ENCODE data around the gene G6PC3. TPM values are rescaled to one million over a fixed set of nuclear protein-coding genes. Genes with fewer than 3 reads are reported as not detected.
A peak's percentile ranks its signal among the peaks of the same experiment; 100 is the strongest.

Gene G6PC3
- total and polyA plus RNA-seq, 2 of the 4 experiments (the other 2 are of a cell fraction), result 20.4 to 107 TPM

DNA sequence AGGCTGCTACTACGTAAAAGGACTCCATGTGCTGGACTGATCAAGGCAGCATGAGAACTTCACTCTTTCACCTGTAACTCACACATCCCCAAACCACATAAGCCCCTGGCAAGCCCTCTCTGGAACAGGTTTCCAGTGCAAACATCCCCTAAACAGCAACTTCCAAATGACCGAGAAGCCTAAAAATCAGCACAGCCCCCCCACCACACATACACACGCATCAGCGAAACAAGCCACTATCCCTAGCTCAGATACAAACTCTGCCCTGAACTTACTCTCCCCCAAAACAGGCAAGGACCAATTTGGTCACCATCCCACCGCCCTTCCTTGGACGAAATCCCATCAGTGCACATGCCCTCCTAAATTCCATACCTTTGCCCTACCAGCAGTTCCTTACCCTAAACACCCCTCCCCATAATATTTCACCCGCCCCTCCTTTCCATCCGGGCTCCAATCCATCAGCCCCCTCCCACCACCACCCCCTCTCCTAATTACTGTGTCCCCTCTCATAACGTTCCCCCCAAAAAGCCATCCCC, 4.8 kb upstream of the G6PC3 start:
- H4K5ac ChIP-seq (ENCODE audit: low read depth, low read length), result peak overlapping the region; percentile 31; the same call in 1 of the 2 replicates
- peak overlapping the region; percentile 84 for H2BK5ac ChIP-seq (ENCODE audit: low read depth, low read length, poor library complexity, severe bottlenecking)
- H4K91ac ChIP-seq (ENCODE audit: insufficient read depth, low read depth, low read length), result peak overlapping the region; percentile 59
- peaks cover 5% of the 10 kb centered on the region for H3K4me1 ChIP-seq (ENCODE audit: control insufficient read depth, insufficient read depth, low read length)
- 6% methylated on average over 6 of the region's 9 CpGs; no CpG with 5 or more reads in 1 of the 2 experiments for WGBS, 2 experiments (ENCODE audit: extremely low coverage in 2 of 2, insufficient read length in 1 of 2)
- BruUV-seq (replicated peaks), result no TSS peak
- peak overlapping the region; percentile 79 for H3K56ac ChIP-seq (ENCODE audit: extremely low read depth, insufficient read depth, low read length)
- peak overlapping the region; percentile 95 for H3K9ac ChIP-seq (ENCODE audit: low read depth, low read length)
- peak overlapping the region; percentile 94 for H3K14ac ChIP-seq (replicated peaks; ENCODE audit: low read depth, low read length)
- H3K9me1 ChIP-seq (ENCODE audit: insufficient read depth, low read length), result peaks cover 3% of the 10 kb centered on the region; the same call in 1 of the 2 replicates
- peak overlapping the region; percentile 30 for H3K18ac ChIP-seq (ENCODE audit: low read depth, low read length)
- no peak for TF ChIP-seq USF2 (IDR thresholded peaks at IDR 0.05; ENCODE audit: low read depth, low read length)
- TF ChIP-seq MXI1 (IDR thresholded peaks at IDR 0.05; ENCODE audit: borderline replicate concordance, low read depth, low read length), result 0 out of 2 replicates have a peak, but pooled peaks have one; percentile 31
- H2BK120ac ChIP-seq (ENCODE audit: low read depth, low read length), result no peak overlapping the region
- H3K27ac ChIP-seq (ENCODE audit: insufficient read depth, low read length), result peak overlapping the region; percentile 93
- in situ Hi-C loops (cut with MboI; ENCODE audit: low sequenced_read_pairs) (no loop called here), dilution Hi-C loops (cut with HindIII; ENCODE audit: low sequenced_read_pairs, unreplicated experiment) (no loop called here), intact Hi-C loops (cut with micrococcal nuclease) (loop anchor here (1.0 kb wide), 1 partner anchor 43 kb away; no protein-coding TSS in a partner anchor)
- H3K27me3 ChIP-seq (ENCODE audit: control insufficient read depth, insufficient read depth, low read length), result no peaks in the 10 kb centered on the region
- DNase-seq (no peak), ATAC-seq (ENCODE audit: low read depth) (no peak)
- no peaks in the 10 kb centered on the region for H3K9me3 ChIP-seq (ENCODE audit: control insufficient read depth, insufficient read depth, low read length)
- peaks cover 9 to 36% of the 10 kb centered on the region in 2 experiments for H3K79me1 ChIP-seq (ENCODE audit: low read depth in 1 of 2, low read length in 2 of 2)
- peak overlapping the region; percentile 96 for H3K4me2 ChIP-seq (ENCODE audit: low read depth, low read length)
- peaks cover 44% of the 10 kb centered on the region for H4K20me1 ChIP-seq (ENCODE audit: insufficient read depth, low read length)
- peak overlapping the region; percentile 62 to 79 for H4K8ac ChIP-seq (ENCODE audit: low read depth in 2 of 2, low read length in 2 of 2)
- H3K36me3 ChIP-seq (ENCODE audit: control insufficient read depth, insufficient read depth, low read length), result peaks cover 9% of the 10 kb centered on the region
- ChIA-PET CTCF (interaction anchor here (2.3 kb wide), 1 partner anchor 50 kb away, joined by 8 read pairs; no protein-coding TSS in a partner anchor), POLR2A (ENCODE audit: unreplicated experiment) (interaction anchor here (0.7 kb wide), 1 partner anchor 705 kb away, joined by 4 read pairs; no protein-coding TSS in a partner anchor)
- H2AK9ac ChIP-seq (replicated peaks; ENCODE audit: low read depth, low read length, poor library complexity), result peak overlapping the region; percentile 21
- peak overlapping the region; percentile 89 for H2AK5ac ChIP-seq (ENCODE audit: low read depth, low read length)
- H2BK20ac ChIP-seq (ENCODE audit: low read depth, low read length), result no peak overlapping the region
- H2BK15ac ChIP-seq (ENCODE audit: low read depth, low read length), result peak overlapping the region; percentile 12; the same call in 1 of the 3 replicates
- peak overlapping the region; percentile 83 for H3K4me3 ChIP-seq (ENCODE audit: insufficient read depth, low read depth, low read length)
- peak overlapping the region; percentile 93 for H2AFZ ChIP-seq (replicated peaks; ENCODE audit: low read length, poor library complexity)
- peak overlapping the region; percentile 96 for H3K4ac ChIP-seq (ENCODE audit: low read depth, low read length)
- H3K23ac ChIP-seq (ENCODE audit: low read depth, low read length), result peak overlapping the region; percentile 98

All from IMR-90 (cell line).